AG10803 (cell line): ENCODE data around the gene LCN1.
"Not testable (repeated sequence)": the region's sequence is repeated elsewhere in the genome, so short reads cannot be mapped to it uniquely, and the experiment has no call there.

ENCODE experiments used
- DNase-seq: peaks from one replicate; pipeline ENCODE4 v3.0.0; 2010; ENCODE audit warnings: low read depth
- H3K4me3 ChIP-seq: 2 replicates; pipeline ENCODE4 v1.5.1; 2011; ENCODE audit warnings: mild to moderate bottlenecking, low read length, control low read depth
- TF ChIP-seq, protein P1 (sequence below): conservative IDR thresholded peaks from 2 replicates; pipeline ENCODE4 v1.5.1; 2011; ENCODE audit warnings: mild to moderate bottlenecking, low read length, control low read depth, inconsistent platforms

Gene LCN1

DNA sequence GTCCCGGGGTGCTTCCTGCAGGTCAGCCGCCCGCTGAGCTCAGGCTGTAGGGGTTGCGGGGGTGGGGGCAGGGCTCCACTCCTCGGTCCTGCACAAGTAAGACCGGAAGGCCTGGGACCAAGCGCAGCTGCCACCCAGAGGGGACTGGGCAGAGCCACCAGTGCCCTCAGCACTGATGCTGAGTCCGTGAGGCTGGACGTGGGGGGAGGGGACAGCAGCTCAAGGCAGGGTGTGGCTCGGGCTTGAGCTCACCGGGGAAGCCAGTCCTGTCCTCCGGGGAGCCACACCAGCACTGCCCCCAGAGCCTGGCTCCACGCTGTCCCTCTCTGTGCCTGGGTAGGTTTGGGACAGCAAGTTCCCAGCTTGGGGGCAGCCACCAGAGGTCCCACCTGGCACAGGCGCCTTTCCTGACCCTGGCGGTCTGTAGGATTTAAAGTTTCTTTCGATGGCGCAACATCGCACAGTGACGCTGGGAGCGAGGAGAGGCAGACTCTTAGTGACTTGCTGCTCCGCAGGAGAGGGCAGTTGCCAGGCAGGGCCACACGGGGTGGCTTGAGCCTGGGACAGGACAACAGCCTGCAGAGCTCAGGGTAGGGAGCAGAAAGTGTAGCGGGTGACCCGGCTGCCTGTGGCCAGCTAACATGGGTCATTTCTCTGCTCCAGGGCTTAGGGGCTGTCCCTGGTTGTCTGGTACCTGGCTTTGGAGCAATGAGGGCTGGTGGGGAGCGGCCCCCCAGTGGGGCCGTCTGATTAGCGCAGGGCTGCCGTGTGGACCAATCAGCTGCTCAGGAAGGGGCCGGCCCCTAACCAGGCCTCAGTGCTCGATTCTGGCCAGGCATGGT, 5.7 kb downstream of the LCN1 start:
- DNase-seq: no peak
- H3K4me3 ChIP-seq: no peak overlapping the region
- TF ChIP-seq, protein P1, sequence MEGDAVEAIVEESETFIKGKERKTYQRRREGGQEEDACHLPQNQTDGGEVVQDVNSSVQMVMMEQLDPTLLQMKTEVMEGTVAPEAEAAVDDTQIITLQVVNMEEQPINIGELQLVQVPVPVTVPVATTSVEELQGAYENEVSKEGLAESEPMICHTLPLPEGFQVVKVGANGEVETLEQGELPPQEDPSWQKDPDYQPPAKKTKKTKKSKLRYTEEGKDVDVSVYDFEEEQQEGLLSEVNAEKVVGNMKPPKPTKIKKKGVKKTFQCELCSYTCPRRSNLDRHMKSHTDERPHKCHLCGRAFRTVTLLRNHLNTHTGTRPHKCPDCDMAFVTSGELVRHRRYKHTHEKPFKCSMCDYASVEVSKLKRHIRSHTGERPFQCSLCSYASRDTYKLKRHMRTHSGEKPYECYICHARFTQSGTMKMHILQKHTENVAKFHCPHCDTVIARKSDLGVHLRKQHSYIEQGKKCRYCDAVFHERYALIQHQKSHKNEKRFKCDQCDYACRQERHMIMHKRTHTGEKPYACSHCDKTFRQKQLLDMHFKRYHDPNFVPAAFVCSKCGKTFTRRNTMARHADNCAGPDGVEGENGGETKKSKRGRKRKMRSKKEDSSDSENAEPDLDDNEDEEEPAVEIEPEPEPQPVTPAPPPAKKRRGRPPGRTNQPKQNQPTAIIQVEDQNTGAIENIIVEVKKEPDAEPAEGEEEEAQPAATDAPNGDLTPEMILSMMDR: no peak

GRCh38 chr9:135528842-135529435, 7.7 kb downstream of the LCN1 start:
- not testable (repeated sequence) for H3K4me3 ChIP-seq, DNase-seq

DNA sequence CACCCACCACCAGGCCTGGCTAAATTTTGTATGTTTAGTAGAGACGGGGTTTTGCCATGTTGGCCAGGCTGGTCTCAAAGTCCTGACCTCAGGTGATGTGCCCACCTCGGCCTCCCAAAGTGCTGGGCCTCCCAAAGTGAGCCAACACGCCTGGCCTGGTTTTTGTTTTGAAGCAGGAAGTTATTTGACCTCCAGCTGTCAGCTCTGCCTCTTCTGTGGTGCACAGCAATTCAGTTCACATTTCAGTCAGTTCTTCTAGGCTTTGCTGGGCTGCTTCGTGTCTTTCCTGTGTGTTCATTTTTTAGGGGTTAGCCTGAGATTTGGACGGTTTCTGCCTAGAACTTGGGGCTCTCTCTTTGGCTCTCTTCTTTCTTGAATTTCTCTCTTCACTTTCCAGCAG, 8.9 kb downstream of the LCN1 start:
- TF ChIP-seq, protein P1: no peak
- DNase-seq: no peak
- H3K4me3 ChIP-seq: no peak overlapping the region

DNA sequence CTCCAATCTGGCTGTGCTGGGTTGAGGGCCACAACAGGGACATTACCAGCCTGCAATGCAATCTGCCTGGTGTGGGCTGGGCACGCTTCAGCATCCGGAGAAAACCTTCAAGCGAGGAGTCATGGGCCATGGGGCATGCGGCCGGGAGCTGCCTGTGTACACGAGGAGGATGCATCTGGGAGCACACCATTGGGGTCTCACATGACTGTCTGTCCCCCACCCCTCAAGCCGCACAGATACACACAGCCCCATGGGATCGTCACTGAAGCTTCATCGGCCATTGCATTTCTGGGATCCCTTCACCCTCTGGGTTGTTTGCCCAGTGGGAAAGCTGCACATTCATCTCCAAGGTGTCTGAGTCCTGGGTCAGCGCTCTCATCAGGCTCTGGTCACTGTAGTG, 9.9 kb downstream of the LCN1 start:
- no peak for DNase-seq
- H3K4me3 ChIP-seq: no peak overlapping the region
- TF ChIP-seq, protein P1: no peak

- no peak overlapping the region for H3K4me3 ChIP-seq
- DNase-seq: no peak
- TF ChIP-seq, protein P1: no peak
These were observed 11.9 kb downstream of the LCN1 start for GRCh38 chr9:135533113-135533512.

- DNase-seq: no peak
- no peak overlapping the region for H3K4me3 ChIP-seq
- TF ChIP-seq, protein P1: no peak
These were observed 12.4 kb downstream of the LCN1 start for GRCh38 chr9:135533674-135534073.

DNA sequence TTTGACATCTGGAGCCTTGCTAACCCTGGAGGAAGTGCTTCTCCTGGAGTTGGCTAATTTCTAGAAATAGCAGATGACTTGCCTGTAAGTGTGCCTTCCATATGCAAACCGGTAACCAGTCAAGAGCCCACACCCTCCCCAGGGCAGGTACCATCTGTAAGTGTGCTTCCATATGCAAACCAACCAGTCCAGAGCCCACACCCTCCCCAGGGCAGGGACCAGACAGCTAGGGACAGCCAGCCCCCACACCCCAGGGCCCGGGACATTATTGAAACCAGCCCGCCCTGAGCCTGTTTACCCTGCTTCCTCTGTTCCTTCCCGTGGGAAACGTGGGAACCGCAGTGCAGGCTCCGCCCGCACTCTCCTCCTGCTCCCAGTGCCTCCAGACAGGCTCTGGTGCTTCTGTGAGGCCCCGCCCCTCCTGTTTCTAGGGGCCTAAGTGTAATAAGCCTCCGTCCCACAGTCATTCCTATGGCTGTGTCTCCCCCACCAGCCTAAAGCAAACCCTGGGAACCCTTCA, 13.0 kb downstream of the LCN1 start:
- not testable (repeated sequence) for H3K4me3 ChIP-seq
- peak; percentile 36 for DNase-seq

DNA sequence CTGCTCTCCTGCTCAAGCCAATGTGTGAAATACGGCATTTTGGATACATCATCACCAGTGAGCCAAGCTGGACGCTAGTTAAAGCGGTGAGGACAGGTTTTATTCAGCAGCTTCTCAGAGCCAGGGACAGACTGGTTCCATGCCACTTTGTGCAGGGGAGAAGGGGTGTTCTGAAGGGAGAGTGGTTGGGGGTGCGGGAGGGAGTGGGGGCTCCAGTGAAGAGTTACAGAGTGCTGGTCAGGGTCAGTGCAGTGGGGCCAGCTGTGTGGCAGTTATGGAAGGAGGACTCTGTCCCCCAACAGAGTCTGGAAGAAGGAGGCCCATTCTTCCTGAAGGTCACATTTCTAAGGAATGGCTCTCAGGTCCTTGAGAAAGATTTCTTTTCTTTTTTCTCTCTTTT, 13.6 kb downstream of the LCN1 start:
- DNase-seq: peak; percentile 5
- H3K4me3 ChIP-seq: not testable (repeated sequence)

- not testable (repeated sequence) for DNase-seq, H3K4me3 ChIP-seq
These were observed 14.4 kb downstream of the LCN1 start for GRCh38 chr9:135535631-135536030.
